ENCODE results near the gene MAP2K5. TPM values are rescaled to one million over a fixed set of nuclear protein-coding genes. Genes with fewer than 3 reads are reported as not detected.

MAP2K5 gene
- total RNA-seq, 2 donors from 2014 or later: 10.7 to 15.7 TPM

- Histone ChIP-seq H3K27ac (no peak overlapping the region), H3K36me3 (no peaks in the 10 kb centered on the region), H3K9me3 (no peaks in the 10 kb centered on the region), H3K4me1 (replicated peaks) (no peaks in the 10 kb centered on the region), H3K4me3 (no peak overlapping the region), H3K27me3 (replicated peaks; ENCODE audit: insufficient read depth) (no peaks in the 10 kb centered on the region)
- intact Hi-C loops (cut with DNase I): no loop called here
- WGBS: 93% methylated on average over 3 of the region's 3 CpGs
- no peak for DNase-seq (ENCODE audit: low spot score)
- TF ChIP-seq POLR2A (IDR thresholded peaks at IDR 0.05) (no peak), CTCF (IDR thresholded peaks at IDR 0.05) (no peak), POLR2AphosphoS5 (IDR thresholded peaks at IDR 0.05) (no peak)
Measured at GRCh38 chr15:67564968-67565345, 22.5 kb downstream of the MAP2K5 start.

GRCh38 chr15:67569668-67570067 lies 27.2 kb downstream of the MAP2K5 start:
- H3K4me3 ChIP-seq: no peak overlapping the region
- 80% methylated on average over 3 of the region's 3 CpGs for WGBS
- no peak for TF ChIP-seq CTCF (IDR thresholded peaks at IDR 0.05)

GRCh38 chr15:67570875-67571647 lies 28.6 kb downstream of the MAP2K5 start:
- Histone ChIP-seq H3K27me3 (replicated peaks; ENCODE audit: insufficient read depth) (no peaks in the 10 kb centered on the region), H3K4me1 (replicated peaks) (no peaks in the 10 kb centered on the region), H3K27ac (no peak overlapping the region), H3K36me3 (no peaks in the 10 kb centered on the region), H3K9me3 (no peaks in the 10 kb centered on the region), H3K4me3 (no peak overlapping the region)
- TF ChIP-seq POLR2AphosphoS5 (IDR thresholded peaks at IDR 0.05): no peak
- TF ChIP-seq CTCF (IDR thresholded peaks at IDR 0.05): no peak
- TF ChIP-seq POLR2A (IDR thresholded peaks at IDR 0.05): no peak
- 86% methylated on average over 4 of the region's 4 CpGs for WGBS
- intact Hi-C loops (cut with DNase I): no loop called here
- DNase-seq (ENCODE audit: low spot score): no peak

More at GRCh38 chr15:67569668-67570067, 27.2 kb downstream of the MAP2K5 start:
- no peak for DNase-seq (ENCODE audit: low spot score)
- H3K4me1 ChIP-seq (replicated peaks): no peaks in the 10 kb centered on the region
- no peaks in the 10 kb centered on the region for H3K27me3 ChIP-seq (replicated peaks; ENCODE audit: insufficient read depth)
- no peaks in the 10 kb centered on the region for H3K36me3 ChIP-seq
- H3K9me3 ChIP-seq: no peaks in the 10 kb centered on the region
- intact Hi-C loops (cut with DNase I): no loop called here
- no peak overlapping the region for H3K27ac ChIP-seq

GRCh38 chr15:67571648-67572415 lies 29.3 kb downstream of the MAP2K5 start:
- Histone ChIP-seq H3K4me1 (replicated peaks) (no peaks in the 10 kb centered on the region), H3K4me3 (no peak overlapping the region), H3K9me3 (no peaks in the 10 kb centered on the region), H3K36me3 (no peaks in the 10 kb centered on the region), H3K27ac (no peak overlapping the region), H3K27me3 (replicated peaks; ENCODE audit: insufficient read depth) (no peaks in the 10 kb centered on the region)
- DNase-seq (ENCODE audit: low spot score): no peak
- intact Hi-C loops (cut with DNase I): no loop called here
- 93% methylated on average over 5 of the region's 5 CpGs for WGBS
- no peak for TF ChIP-seq POLR2A (IDR thresholded peaks at IDR 0.05)
- no peak for TF ChIP-seq POLR2AphosphoS5 (IDR thresholded peaks at IDR 0.05)
- TF ChIP-seq CTCF (IDR thresholded peaks at IDR 0.05): no peak
